Adrenal gland (tissue), 5 donors: ENCODE data around the gene DMAC2.

ENCODE experiments used
- CTCF ChIP-seq, 6 experiments: fragments of 450-650 bp in 4 of 6; fragments of 200-600 bp in 2 of 6; sonication (generic) in 1 of 6; IDR thresholded peaks; 1 replicate in 5 of 6; 2 replicates in 1 of 6; pipeline versions ENCODE4 v1.5.1 to v1.8.0; 2016 to 2021; ENCODE audit warnings: antibody characterized with exemption in 6 of 6, mild to moderate bottlenecking in 2 of 6, moderate library complexity in 1 of 6
- POLR2A ChIP-seq, 2 donors: fragments of 450-650 bp; IDR thresholded peaks; one replicate each; pipeline ENCODE4 v1.6.1; 2017; ENCODE audit warnings: antibody characterized with exemption in 2 of 2, mild to moderate bottlenecking in 2 of 2, moderate library complexity in 1 of 2
- donor health status: DM: no; HTN: no; CAD: no.

DNA sequence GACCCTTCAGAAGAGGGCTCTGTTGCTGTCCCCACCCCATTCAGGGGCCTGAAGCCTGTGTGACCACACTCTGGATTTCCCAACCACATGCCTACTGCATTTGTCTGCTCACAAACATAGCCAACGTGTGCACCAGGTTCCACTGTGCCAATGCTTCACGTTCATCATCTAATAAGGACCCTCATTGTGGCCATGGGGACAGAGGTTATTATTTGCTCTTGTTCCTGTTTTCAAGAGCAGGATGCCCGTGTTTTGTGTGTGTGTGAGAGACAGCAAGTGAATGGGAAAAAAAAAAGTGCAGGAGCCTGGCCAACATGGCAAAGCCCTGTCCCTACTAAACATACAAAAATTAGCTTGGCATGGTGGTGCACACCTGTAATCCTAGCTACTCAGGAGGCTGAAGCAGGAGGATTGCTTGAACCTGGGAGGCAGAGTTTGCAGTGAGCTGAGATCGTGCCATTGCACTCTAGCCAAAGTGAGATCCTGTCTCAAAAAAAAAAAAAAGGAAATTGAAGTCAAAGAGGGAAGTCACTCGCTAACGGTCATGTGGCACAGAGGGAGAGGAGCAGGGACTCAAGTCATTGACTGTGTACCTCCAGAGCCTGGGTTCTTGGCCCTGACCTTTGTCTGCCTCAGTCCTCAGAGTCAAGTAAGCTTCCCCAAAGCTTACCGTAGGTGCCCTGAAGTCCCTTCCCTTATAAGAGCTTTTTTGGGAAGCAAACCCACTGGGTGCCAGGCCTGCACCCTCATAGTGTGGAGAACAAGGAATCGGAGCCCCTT is 19.4 kb downstream of the DMAC2 start:
- TF ChIP-seq CTCF (IDR thresholded peaks at IDR 0.05) (no peak), POLR2A (IDR thresholded peaks at IDR 0.05) (no peak)
